ENCODE measurements around the gene TIMM21.

GRCh38 chr18:74191577-74191976 is 43.3 kb downstream of the TIMM21 start:
- no peak for TF ChIP-seq ADNP (CRISPR knock-in tag; IDR thresholded peaks at IDR 0.05)
- no peak for TF ChIP-seq ETV6 (CRISPR knock-in tag; conservative IDR thresholded peaks at IDR 0.05)
- TF ChIP-seq PHF20 (CRISPR knock-in tag; IDR thresholded peaks at IDR 0.05) = no peak
- no peak for TF ChIP-seq RBM39 (IDR thresholded peaks at IDR 0.05; ENCODE audit: low read depth, low read length, poor library complexity, severe bottlenecking)
- no peak for TF ChIP-seq KAT7 (CRISPR knock-in tag; IDR thresholded peaks at IDR 0.05; ENCODE audit: borderline replicate concordance)
- no peak for TF ChIP-seq ZFP36L2 (CRISPR knock-in tag; IDR thresholded peaks at IDR 0.05)
- TF ChIP-seq RAD21 (CRISPR knock-in tag; IDR thresholded peaks at IDR 0.05) = no peak
- peak; percentile 45; the same call in 1 of the 2 replicates for TF ChIP-seq PATZ1 (CRISPR knock-in tag; IDR thresholded peaks at IDR 0.05)
- TF ChIP-seq MNT (IDR thresholded peaks at IDR 0.05) = no peak
- TF ChIP-seq SSRP1 (CRISPR knock-in tag; IDR thresholded peaks at IDR 0.05) = no peak
- TF ChIP-seq SALL2 (CRISPR knock-in tag; IDR thresholded peaks at IDR 0.05) = no peak
- no peak for TF ChIP-seq ZNF12 (CRISPR knock-in tag; IDR thresholded peaks at IDR 0.05)
- no peak for TF ChIP-seq CBX1 (IDR thresholded peaks at IDR 0.05; ENCODE audit: low read depth)
- no peak for TF ChIP-seq ZBTB43 (CRISPR knock-in tag; conservative IDR thresholded peaks at IDR 0.05)

All from HepG2 (cell line).